Endothelial cell of umbilical vein (primary cell): ENCODE measurements around the gene UBE2S.

Experiments
- CTCF ChIP-seq, 2 donors: IDR thresholded peaks; 1 replicate in 1 of 2; 2 replicates in 1 of 2; pipeline ENCODE4 v1.5.1; 2011; ENCODE audit warnings: low read length in 2 of 2, mild to moderate bottlenecking in 2 of 2, moderate library complexity in 2 of 2, control low read depth in 1 of 2, inconsistent platforms in 1 of 2, low read depth in 1 of 2; ENCODE audit not compliant: insufficient read depth in 1 of 2; ENCODE audit errors: extremely low read depth in 1 of 2
- POLR2A ChIP-seq: IDR thresholded peaks from 2 replicates; pipeline ENCODE4 v1.6.1; 2012; ENCODE audit warnings: low read depth, mild to moderate bottlenecking, control low read depth, low read length
- POLR2AphosphoS5 ChIP-seq: IDR thresholded peaks from 2 replicates; pipeline ENCODE4 v1.6.1; 2012; ENCODE audit warnings: low read depth, mild to moderate bottlenecking, control low read depth, low read length, moderate library complexity; ENCODE audit not compliant: insufficient read depth

GRCh38 chr19:55451163-55451964 lies 43.8 kb upstream of the UBE2S start:
- no peak for TF ChIP-seq CTCF (IDR thresholded peaks at IDR 0.05; ENCODE audit: extremely low read depth in 1 of 2, insufficient read depth in 1 of 2, low read depth in 1 of 2, low read length in 2 of 2)
- no peak for TF ChIP-seq POLR2A
- TF ChIP-seq POLR2AphosphoS5, result no peak
